ELR (cell line): ENCODE data around the gene PHACTR3.
"Not testable (repeated sequence)": the region's sequence is repeated elsewhere in the genome, so short reads cannot be mapped to it uniquely, and the experiment has no call there.

Source experiments
- DNase-seq: peaks from one replicate; pipeline ENCODE4 v3.0.0-alpha.2; 2015; ENCODE audit warnings: low read depth

Gene PHACTR3

GRCh38 chr20:59589086-59589684 lies 15.2 kb upstream of the PHACTR3 start:
- no peak for DNase-seq

- no peak for DNase-seq
Measured at GRCh38 chr20:59591061-59591460, 13.3 kb upstream of the PHACTR3 start.

GRCh38 chr20:59596690-59597089 lies 7.7 kb upstream of the PHACTR3 start:
- DNase-seq = no peak

- no peak for DNase-seq
Measured at GRCh38 chr20:59597240-59597639, 7.1 kb upstream of the PHACTR3 start.

- DNase-seq = peak; percentile 21
Measured at GRCh38 chr20:59598625-59599310, 5.6 kb upstream of the PHACTR3 start.

GRCh38 chr20:59599941-59600340 lies 4.4 kb upstream of the PHACTR3 start:
- DNase-seq = no peak

- DNase-seq = no peak
Measured at GRCh38 chr20:59600472-59600871, 3.9 kb upstream of the PHACTR3 start.

GRCh38 chr20:59602546-59603080 lies 1.7 kb upstream of the PHACTR3 start:
- DNase-seq = no peak

GRCh38 chr20:59603176-59603575 lies 1.2 kb upstream of the PHACTR3 start:
- DNase-seq = no peak

- no peak for DNase-seq
Measured at GRCh38 chr20:59604741-59605600, 631 bp downstream of the PHACTR3 start.

GRCh38 chr20:59605601-59606364 lies 1.4 kb downstream of the PHACTR3 start:
- DNase-seq = no peak

GRCh38 chr20:59606566-59606965 lies 2.2 kb downstream of the PHACTR3 start:
- no peak for DNase-seq

- no peak for DNase-seq
Measured at GRCh38 chr20:59608396-59608795, 4.1 kb downstream of the PHACTR3 start.

GRCh38 chr20:59608871-59609270 lies 4.5 kb downstream of the PHACTR3 start:
- DNase-seq = no peak

- no peak for DNase-seq
Measured at GRCh38 chr20:59611286-59611685, 6.9 kb downstream of the PHACTR3 start.

- no peak for DNase-seq
Measured at GRCh38 chr20:59613861-59614260, 9.5 kb downstream of the PHACTR3 start.

GRCh38 chr20:59614714-59615113 lies 10.4 kb downstream of the PHACTR3 start:
- no peak for DNase-seq

GRCh38 chr20:59616306-59616705 lies 12.0 kb downstream of the PHACTR3 start:
- DNase-seq = no peak

- no peak for DNase-seq
Measured at GRCh38 chr20:59617221-59617620, 12.9 kb downstream of the PHACTR3 start.

- DNase-seq = no peak
Measured at GRCh38 chr20:59618131-59618530, 13.8 kb downstream of the PHACTR3 start.

GRCh38 chr20:59618585-59618984 lies 14.2 kb downstream of the PHACTR3 start:
- not testable (repeated sequence) for DNase-seq
